ENCODE measurements around the gene ADGRV1.

GRCh38 chr5:91089758-91090157, 531.2 kb downstream of the ADGRV1 start:
- no peak for TF ChIP-seq EZH2 (IDR thresholded peaks at IDR 0.05; ENCODE audit: borderline replicate concordance, low read depth, low read length, severe bottlenecking)
- no peak for TF ChIP-seq POLR2AphosphoS5 (IDR thresholded peaks at IDR 0.05; ENCODE audit: insufficient read depth, low read depth, low read length)
